ENCODE data around the gene ZNF581.
A peak's percentile ranks its signal among the peaks of the same experiment; 100 is the strongest.

Gene ZNF581

DNA sequence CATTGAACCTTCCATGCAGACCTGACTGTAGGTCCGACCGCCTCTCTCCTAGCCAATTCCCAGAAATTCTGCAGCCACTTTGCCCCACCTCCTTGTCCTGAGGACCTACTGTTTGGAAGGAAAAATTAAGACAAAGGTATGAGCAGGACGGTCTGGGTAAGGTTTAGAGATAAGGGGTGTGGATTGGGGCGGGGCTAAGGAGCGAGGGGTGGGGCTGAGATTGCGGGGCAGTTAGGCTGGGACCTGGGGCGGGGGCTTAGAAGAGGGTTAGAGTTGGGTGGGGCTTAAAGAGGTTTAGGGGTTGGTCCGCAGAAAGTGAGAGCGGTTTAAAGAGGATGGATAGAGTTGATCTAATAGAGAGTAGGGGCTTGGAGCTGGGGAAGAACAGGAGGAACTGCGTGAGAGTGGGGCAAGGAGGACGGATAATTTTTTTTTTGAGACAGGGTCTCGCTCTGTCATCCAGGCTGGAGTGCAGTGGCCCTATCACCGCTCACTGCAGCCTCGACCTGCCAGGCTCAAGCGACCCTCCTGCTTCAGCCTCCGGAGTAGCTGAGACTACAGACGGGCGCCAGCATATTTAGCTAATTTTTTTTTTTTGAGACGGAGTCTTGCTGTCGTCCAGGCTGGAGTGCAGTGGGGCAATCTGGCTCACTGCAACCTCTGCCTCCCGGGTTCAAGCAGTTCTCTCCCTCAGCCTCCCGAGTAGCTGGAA is 39.7 kb upstream of the ZNF581 start:
- H3K9me3 Mint-ChIP-seq: no peaks in the 10 kb centered on the region
- peaks cover 8% of the 10 kb centered on the region for H3K36me3 Mint-ChIP-seq (ENCODE audit: low read depth)
- peak overlapping the region; percentile 15 for H3K27ac Mint-ChIP-seq
- H3K4me3 Mint-ChIP-seq: peak overlapping the region; percentile 36
- H3K4me1 Mint-ChIP-seq (ENCODE audit: low read depth): peaks cover 36% of the 10 kb centered on the region
- no peaks in the 10 kb centered on the region for H3K27me3 Mint-ChIP-seq (ENCODE audit: low read depth)

DNA sequence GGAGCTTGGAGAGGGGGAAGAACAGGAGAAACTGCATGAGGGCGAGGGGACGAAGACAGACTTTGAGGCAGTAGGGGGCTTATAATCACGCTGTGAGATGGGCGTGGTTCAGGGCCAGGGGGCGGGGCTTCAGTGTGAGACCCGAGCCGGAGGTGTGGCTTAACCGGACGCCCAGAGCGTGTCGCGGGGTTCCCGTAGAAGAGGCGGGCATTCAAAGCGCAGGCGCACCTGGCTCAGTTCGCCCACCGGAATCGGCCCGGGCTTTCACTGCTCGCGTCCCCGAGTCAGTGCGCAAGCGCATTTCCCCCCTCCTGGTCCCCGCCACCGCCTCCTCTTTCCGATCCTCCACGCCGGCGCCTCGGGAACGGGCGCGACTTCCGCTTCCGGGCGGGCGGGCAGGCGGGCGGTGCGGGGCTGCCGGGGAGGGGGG is 38.2 kb upstream of the ZNF581 start:
- Mint-ChIP-seq H3K9me3 (no peaks in the 10 kb centered on the region), H3K36me3 (ENCODE audit: low read depth) (peaks cover 14% of the 10 kb centered on the region), H3K4me3 (peak overlapping the region; percentile 93), H3K27ac (peak overlapping the region; percentile 97), H3K27me3 (ENCODE audit: low read depth) (no peaks in the 10 kb centered on the region), H3K4me1 (ENCODE audit: low read depth) (peaks cover 35% of the 10 kb centered on the region)

- H3K36me3 Mint-ChIP-seq (ENCODE audit: low read depth): peaks cover 14% of the 10 kb centered on the region
- peaks cover 36% of the 10 kb centered on the region for H3K4me1 Mint-ChIP-seq (ENCODE audit: low read depth)
- peak within 1 kb of the TSS; percentile 99 for H3K4me3 Mint-ChIP-seq
- no peaks in the 10 kb centered on the region for H3K27me3 Mint-ChIP-seq (ENCODE audit: low read depth)
- H3K27ac Mint-ChIP-seq: peak within 1 kb of the TSS; percentile 97
- no peaks in the 10 kb centered on the region for H3K9me3 Mint-ChIP-seq
Measured at GRCh38 chr19:55605637-55606470, 37.6 kb upstream of the ZNF581 start, which contains the start of gene ZNF865. Gene ZNF865 (plus strand): TSS chr19:55605647. CDS start chr19:55613619, 7,972 bp downstream.

- peak overlapping the region; percentile 99 for H3K4me3 Mint-ChIP-seq
- H3K27me3 Mint-ChIP-seq (ENCODE audit: low read depth): no peaks in the 10 kb centered on the region
- no peaks in the 10 kb centered on the region for H3K9me3 Mint-ChIP-seq
- peaks cover 31% of the 10 kb centered on the region for H3K4me1 Mint-ChIP-seq (ENCODE audit: low read depth)
- peak overlapping the region; percentile 97 for H3K27ac Mint-ChIP-seq
- H3K36me3 Mint-ChIP-seq (ENCODE audit: low read depth): peaks cover 14% of the 10 kb centered on the region
Measured at GRCh38 chr19:55606471-55606787, 37.0 kb upstream of the ZNF581 start.

DNA sequence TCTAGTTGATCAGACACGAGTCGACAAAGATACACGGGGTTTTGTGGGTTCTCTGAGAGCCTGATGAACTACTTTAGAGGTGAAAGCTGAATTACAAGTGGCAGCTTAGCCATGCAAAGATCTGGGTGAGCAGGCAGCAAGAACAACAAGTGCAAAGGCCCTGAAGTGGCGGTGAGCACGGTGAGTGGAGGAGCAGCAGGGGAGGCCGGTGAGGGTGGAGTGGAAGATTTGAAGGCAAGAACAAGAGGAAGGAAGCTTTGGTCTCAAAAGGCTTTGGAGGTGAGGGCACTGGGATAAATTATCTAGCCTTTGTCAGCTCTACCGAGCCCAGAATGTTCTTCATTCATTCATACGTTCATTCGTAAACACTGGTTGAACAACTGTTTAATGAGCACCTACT is 36.6 kb upstream of the ZNF581 start:
- peak overlapping the region; percentile 97 for H3K27ac Mint-ChIP-seq
- no peaks in the 10 kb centered on the region for H3K27me3 Mint-ChIP-seq (ENCODE audit: low read depth)
- peaks cover 14% of the 10 kb centered on the region for H3K36me3 Mint-ChIP-seq (ENCODE audit: low read depth)
- H3K4me1 Mint-ChIP-seq (ENCODE audit: low read depth): peaks cover 29% of the 10 kb centered on the region
- H3K9me3 Mint-ChIP-seq: no peaks in the 10 kb centered on the region
- peak overlapping the region; percentile 99 for H3K4me3 Mint-ChIP-seq

DNA sequence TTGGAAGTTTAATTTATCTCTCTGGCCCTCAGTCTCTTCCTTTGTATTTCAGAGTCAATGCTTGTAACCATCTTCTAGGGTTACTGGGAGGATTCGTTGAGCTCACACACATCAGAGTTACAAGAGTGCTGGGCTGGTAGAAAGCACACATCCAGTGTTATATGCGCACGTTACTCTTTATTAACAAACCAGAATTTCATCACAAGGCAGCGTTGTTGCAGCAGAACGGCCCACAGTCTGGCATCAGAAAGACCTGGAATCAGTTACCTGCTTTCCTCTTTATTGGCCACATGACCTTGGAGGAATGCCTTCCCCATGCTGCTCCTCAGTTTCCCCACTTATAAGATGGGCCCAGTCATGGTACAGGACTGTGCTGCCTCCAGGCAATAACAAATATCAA is 34.1 kb upstream of the ZNF581 start:
- H3K4me1 Mint-ChIP-seq (ENCODE audit: low read depth): peaks cover 32% of the 10 kb centered on the region
- no peaks in the 10 kb centered on the region for H3K27me3 Mint-ChIP-seq (ENCODE audit: low read depth)
- no peaks in the 10 kb centered on the region for H3K9me3 Mint-ChIP-seq
- H3K36me3 Mint-ChIP-seq (ENCODE audit: low read depth): peaks cover 18% of the 10 kb centered on the region
- H3K27ac Mint-ChIP-seq: no peak overlapping the region
- no peak overlapping the region for H3K4me3 Mint-ChIP-seq

DNA sequence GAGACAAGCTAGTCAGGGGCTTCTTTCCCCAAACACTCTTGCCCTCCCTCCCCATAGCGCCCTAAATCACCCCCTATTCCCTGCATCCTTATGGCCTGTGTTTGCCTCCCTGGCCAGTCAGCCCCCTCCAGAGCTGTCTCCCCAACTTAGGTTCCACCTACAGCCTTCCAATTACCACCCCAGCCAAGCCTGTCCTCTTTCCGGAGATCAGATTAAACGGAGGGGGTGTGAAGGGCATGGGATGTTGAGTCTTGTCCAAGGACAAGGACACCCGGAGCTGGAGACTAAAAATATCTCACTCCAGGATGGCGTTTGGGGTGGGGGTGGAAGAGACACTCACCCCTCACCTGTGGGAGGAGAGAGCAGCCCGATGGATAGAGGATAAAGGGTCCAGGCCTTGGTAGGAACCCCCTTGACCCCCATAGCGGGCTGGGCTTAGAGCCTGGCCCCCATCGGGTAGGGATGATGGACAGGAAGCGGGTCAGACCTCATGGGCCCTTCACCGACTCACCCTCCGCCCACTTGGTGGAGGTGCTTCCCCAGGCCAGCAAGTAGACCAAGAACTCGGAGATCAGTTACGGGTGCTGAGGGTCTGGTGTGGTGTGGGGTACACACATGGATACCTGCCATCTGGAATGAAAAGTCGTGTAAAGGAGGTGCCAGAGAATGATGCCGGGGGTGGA is 32.0 kb upstream of the ZNF581 start:
- H3K27me3 Mint-ChIP-seq (ENCODE audit: low read depth): no peaks in the 10 kb centered on the region
- peaks cover 20% of the 10 kb centered on the region for H3K4me1 Mint-ChIP-seq (ENCODE audit: low read depth)
- peaks cover 18% of the 10 kb centered on the region for H3K36me3 Mint-ChIP-seq (ENCODE audit: low read depth)
- H3K4me3 Mint-ChIP-seq: no peak overlapping the region
- H3K27ac Mint-ChIP-seq: no peak overlapping the region
- no peaks in the 10 kb centered on the region for H3K9me3 Mint-ChIP-seq

GRCh38 chr19:55611983-55612645 is 31.3 kb upstream of the ZNF581 start:
- H3K4me3 Mint-ChIP-seq: no peak overlapping the region
- no peak overlapping the region for H3K27ac Mint-ChIP-seq
- no peaks in the 10 kb centered on the region for H3K9me3 Mint-ChIP-seq
- H3K4me1 Mint-ChIP-seq (ENCODE audit: low read depth): peaks cover 13% of the 10 kb centered on the region
- no peaks in the 10 kb centered on the region for H3K27me3 Mint-ChIP-seq (ENCODE audit: low read depth)
- peaks cover 20% of the 10 kb centered on the region for H3K36me3 Mint-ChIP-seq (ENCODE audit: low read depth)

DNA sequence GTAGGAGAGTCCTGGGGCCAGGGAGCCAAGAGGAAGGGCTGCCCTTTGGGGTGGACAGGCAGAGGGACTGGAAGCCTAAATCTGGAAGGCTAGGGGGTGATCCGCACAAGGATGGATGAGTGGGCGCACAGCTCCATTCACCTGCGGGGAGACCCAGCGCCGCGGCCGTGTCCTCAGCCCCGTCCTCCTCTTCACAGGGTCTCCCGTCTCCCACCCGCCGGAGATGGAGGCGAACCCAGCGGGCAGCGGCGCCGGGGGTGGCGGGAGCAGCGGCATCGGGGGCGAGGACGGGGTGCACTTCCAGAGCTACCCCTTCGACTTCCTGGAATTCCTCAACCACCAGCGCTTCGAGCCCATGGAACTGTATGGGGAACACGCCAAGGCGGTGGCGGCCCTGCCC is 30.1 kb upstream of the ZNF581 start:
- Mint-ChIP-seq H3K36me3 (ENCODE audit: low read depth) (peaks cover 22% of the 10 kb centered on the region), H3K4me3 (no peak overlapping the region), H3K4me1 (ENCODE audit: low read depth) (peaks cover 9% of the 10 kb centered on the region), H3K27me3 (ENCODE audit: low read depth) (no peaks in the 10 kb centered on the region), H3K9me3 (no peaks in the 10 kb centered on the region), H3K27ac (no peak overlapping the region)

DNA sequence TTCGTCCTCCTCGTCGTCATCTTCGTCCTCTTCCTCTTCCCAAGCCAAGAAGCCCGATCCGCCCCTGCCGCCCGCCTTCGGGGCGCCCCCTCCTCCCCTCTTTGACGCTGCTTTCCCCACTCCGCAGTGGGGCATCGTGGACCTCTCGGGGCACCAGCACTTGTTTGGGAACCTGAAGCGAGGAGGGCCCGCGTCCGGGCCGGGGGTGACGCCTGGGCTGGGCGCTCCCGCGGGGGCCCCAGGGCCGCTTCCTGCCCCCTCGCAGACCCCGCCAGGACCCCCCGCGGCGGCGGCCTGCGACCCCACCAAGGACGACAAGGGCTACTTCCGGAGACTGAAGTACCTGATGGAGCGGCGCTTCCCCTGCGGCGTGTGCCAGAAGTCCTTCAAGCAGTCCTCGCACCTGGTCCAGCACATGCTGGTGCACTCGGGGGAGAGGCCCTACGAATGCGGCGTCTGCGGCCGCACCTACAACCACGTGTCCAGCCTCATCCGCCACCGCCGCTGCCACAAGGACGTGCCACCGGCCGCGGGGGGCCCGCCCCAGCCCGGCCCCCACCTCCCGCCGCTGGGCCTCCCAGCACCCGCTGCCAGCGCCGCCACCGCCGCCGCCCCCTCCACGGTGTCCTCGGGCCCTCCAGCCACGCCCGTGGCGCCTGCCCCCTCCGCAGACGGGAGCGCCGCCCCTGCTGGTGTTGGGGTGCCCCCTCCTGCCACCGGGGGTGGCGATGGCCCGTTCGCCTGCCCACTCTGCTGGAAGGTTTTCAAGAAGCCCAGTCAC is 29.3 kb upstream of the ZNF581 start:
- Mint-ChIP-seq H3K4me1 (ENCODE audit: low read depth) (peaks cover 9% of the 10 kb centered on the region), H3K9me3 (no peaks in the 10 kb centered on the region), H3K36me3 (ENCODE audit: low read depth) (peaks cover 24% of the 10 kb centered on the region), H3K27ac (no peak overlapping the region), H3K27me3 (ENCODE audit: low read depth) (no peaks in the 10 kb centered on the region), H3K4me3 (no peak overlapping the region)

GRCh38 chr19:55614711-55615542 is 28.5 kb upstream of the ZNF581 start:
- Mint-ChIP-seq H3K27me3 (ENCODE audit: low read depth) (no peaks in the 10 kb centered on the region), H3K9me3 (no peaks in the 10 kb centered on the region), H3K36me3 (ENCODE audit: low read depth) (peaks cover 21% of the 10 kb centered on the region), H3K4me1 (ENCODE audit: low read depth) (peaks cover 7% of the 10 kb centered on the region), H3K27ac (no peak overlapping the region), H3K4me3 (no peak overlapping the region)

- Mint-ChIP-seq H3K36me3 (ENCODE audit: low read depth) (peaks cover 23% of the 10 kb centered on the region), H3K4me1 (ENCODE audit: low read depth) (peaks cover 10% of the 10 kb centered on the region), H3K4me3 (no peak overlapping the region), H3K9me3 (no peaks in the 10 kb centered on the region), H3K27me3 (ENCODE audit: low read depth) (no peaks in the 10 kb centered on the region), H3K27ac (no peak overlapping the region)
Measured at GRCh38 chr19:55615543-55616394, 27.7 kb upstream of the ZNF581 start.
